Parathyroid adenoma (tissue), 2 donors: ENCODE data around the gene SATB2.
A peak's percentile ranks its signal among the peaks of the same experiment; 100 is the strongest.

Source experiments
- H2AFZ ChIP-seq: fragments of 300-600 bp; sonication (generic); one replicate; pipeline ENCODE4 v1.7.0; 2017; ENCODE audit warnings: antibody characterized with exemption, mild to moderate bottlenecking
- H3K27ac ChIP-seq: fragments of 300-600 bp; sonication (generic); one replicate; pipeline ENCODE4 v1.7.0; 2017
- H3K27me3 ChIP-seq: fragments of 300-600 bp; sonication (generic); one replicate; pipeline ENCODE4 v1.7.0; 2017; ENCODE audit warnings: low read length; ENCODE audit not compliant: control insufficient read depth, insufficient read depth
- H3K36me3 ChIP-seq: fragments of 300-600 bp; sonication (generic); one replicate; pipeline ENCODE4 v1.7.0; 2017; ENCODE audit warnings: low read length; ENCODE audit not compliant: control insufficient read depth, insufficient read depth
- H3K4me1 ChIP-seq: fragments of 300-600 bp; sonication (generic); one replicate; pipeline ENCODE4 v1.7.0; 2017; ENCODE audit warnings: control low read depth
- H3K4me2 ChIP-seq: fragments of 300-600 bp; sonication (generic); one replicate; pipeline ENCODE4 v1.7.0; 2017; ENCODE audit warnings: low read length
- H3K4me3 ChIP-seq: fragments of 300-600 bp; sonication (generic); one replicate; pipeline ENCODE4 v1.7.0; 2017; ENCODE audit warnings: low read depth, low read length
- H3K79me2 ChIP-seq: fragments of 300-600 bp; sonication (generic); one replicate; pipeline ENCODE4 v1.7.0; 2017; ENCODE audit warnings: control low read depth
- H3K9ac ChIP-seq: fragments of 300-600 bp; sonication (generic); one replicate; pipeline ENCODE4 v1.7.0; 2017; ENCODE audit warnings: mild to moderate bottlenecking
- H3K9me3 ChIP-seq: fragments of 300-600 bp; sonication (generic); one replicate; pipeline ENCODE4 v1.7.0; 2017; ENCODE audit warnings: low read length; ENCODE audit not compliant: control insufficient read depth
- CTCF ChIP-seq: fragments of 300-600 bp; sonication (generic); IDR thresholded peaks from one replicate; pipeline ENCODE4 v1.7.0; 2017; ENCODE audit warnings: antibody characterized with exemption, mild to moderate bottlenecking
- donor health status: primary hyperparathyroidism.

The SATB2 gene

GRCh38 chr2:199480966-199481365 is 23.2 kb upstream of the SATB2 start:
- no peaks in the 10 kb centered on the region for H3K36me3 ChIP-seq
- no peak overlapping the region for H3K4me3 ChIP-seq
- no peak overlapping the region for H2AFZ ChIP-seq
- H3K79me2 ChIP-seq, result no peaks in the 10 kb centered on the region
- no peak overlapping the region for H3K4me2 ChIP-seq
- no peaks in the 10 kb centered on the region for H3K9me3 ChIP-seq
- no peak for TF ChIP-seq CTCF
- H3K27me3 ChIP-seq, result no peaks in the 10 kb centered on the region
- no peak overlapping the region for H3K9ac ChIP-seq
- H3K27ac ChIP-seq, result no peak overlapping the region
- H3K4me1 ChIP-seq, result no peaks in the 10 kb centered on the region

- no peaks in the 10 kb centered on the region for H3K4me1 ChIP-seq
- H3K4me3 ChIP-seq, result no peak overlapping the region
- no peak overlapping the region for H3K9ac ChIP-seq
- no peaks in the 10 kb centered on the region for H3K79me2 ChIP-seq
- TF ChIP-seq CTCF, result no peak
- H3K9me3 ChIP-seq, result no peaks in the 10 kb centered on the region
- H2AFZ ChIP-seq, result no peak overlapping the region
- no peak overlapping the region for H3K27ac ChIP-seq
- no peaks in the 10 kb centered on the region for H3K27me3 ChIP-seq
- no peak overlapping the region for H3K4me2 ChIP-seq
- no peaks in the 10 kb centered on the region for H3K36me3 ChIP-seq
Measured at GRCh38 chr2:199477277-199477834, 19.6 kb upstream of the SATB2 start.

- no peaks in the 10 kb centered on the region for H3K79me2 ChIP-seq
- no peak overlapping the region for H3K9ac ChIP-seq
- peaks cover 16% of the 10 kb centered on the region for H3K27me3 ChIP-seq
- H3K4me2 ChIP-seq, result peak overlapping the region; percentile 33
- TF ChIP-seq CTCF, result peak; percentile 37
- peak overlapping the region; percentile 19 for H2AFZ ChIP-seq
- H3K4me3 ChIP-seq, result no peak overlapping the region
- no peaks in the 10 kb centered on the region for H3K36me3 ChIP-seq
- no peaks in the 10 kb centered on the region for H3K9me3 ChIP-seq
- H3K4me1 ChIP-seq, result no peaks in the 10 kb centered on the region
- no peak overlapping the region for H3K27ac ChIP-seq
Measured at GRCh38 chr2:199471443-199472057, 13.8 kb upstream of the SATB2 start.

DNA sequence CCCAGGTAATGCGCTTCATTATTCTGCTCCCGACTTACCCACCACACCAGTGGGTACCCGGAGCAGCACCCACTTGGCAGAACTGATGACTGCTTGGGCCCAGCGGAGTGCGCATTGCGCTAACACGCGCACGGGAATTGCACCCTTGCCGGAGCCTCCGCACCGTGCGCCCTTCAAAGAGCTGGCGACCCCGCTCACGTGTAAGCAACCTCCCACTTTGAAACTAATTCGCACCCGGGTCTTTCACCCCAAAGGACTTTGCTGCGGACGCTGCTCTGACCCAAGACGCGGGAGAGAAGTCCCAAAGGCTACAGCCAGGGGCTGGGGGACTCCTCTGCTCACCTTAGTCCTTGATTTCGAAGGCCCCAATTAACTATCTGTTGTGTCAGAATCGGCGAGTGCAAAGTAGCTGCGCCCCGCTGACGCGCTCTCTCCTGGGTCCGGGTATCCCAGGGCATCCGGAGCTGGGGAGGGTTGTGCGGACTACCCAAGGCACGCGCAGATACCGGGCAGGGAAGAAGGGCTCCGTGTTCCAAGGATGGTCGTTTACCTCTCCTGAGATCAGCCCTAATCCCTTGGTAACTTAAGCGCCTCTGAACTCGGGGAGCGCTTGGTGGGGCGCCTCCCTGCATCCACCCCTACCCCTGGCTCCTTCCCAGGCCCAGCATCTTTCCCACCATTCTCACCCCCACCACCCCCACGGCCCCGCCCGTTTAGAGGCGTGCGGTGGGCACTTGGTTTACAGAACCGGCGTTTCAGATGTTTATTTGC is 13.1 kb upstream of the SATB2 start:
- H3K9ac ChIP-seq, result no peak overlapping the region
- no peaks in the 10 kb centered on the region for H3K79me2 ChIP-seq
- no peaks in the 10 kb centered on the region for H3K9me3 ChIP-seq
- peak overlapping the region; percentile 33 for H3K4me2 ChIP-seq
- H2AFZ ChIP-seq, result no peak overlapping the region
- H3K36me3 ChIP-seq, result no peaks in the 10 kb centered on the region
- peaks cover 16% of the 10 kb centered on the region for H3K27me3 ChIP-seq
- H3K27ac ChIP-seq, result no peak overlapping the region
- TF ChIP-seq CTCF, result no peak
- H3K4me1 ChIP-seq, result no peaks in the 10 kb centered on the region
- H3K4me3 ChIP-seq, result no peak overlapping the region
